A549 (cell line): Measurements from ENCODE around the gene CYP26A1.

Experiments used
- CEBPB ChIP-seq, 2 experiments: fragments of >200 bp in 1 of 2; sonication (Bioruptor Twin) in 1 of 2; formaldehyde crosslinking in 1 of 2; IDR thresholded peaks; 2 replicates each; pipeline ENCODE4 v1.6.1; 2012 to 2016
- CHD2 ChIP-seq: fragments of 150-350 bp; IDR thresholded peaks from 2 replicates; pipeline ENCODE4 v1.6.1; 2014; ENCODE audit warnings: low read length; ENCODE audit not compliant: partially characterized antibody
- CTCF ChIP-seq: fragments of >200 bp; sonication (Bioruptor Twin); formaldehyde crosslinking; IDR thresholded peaks from 3 replicates; pipeline ENCODE4 v1.5.1; 2016
- ELK1 ChIP-seq: fragments of 150-350 bp; IDR thresholded peaks from 2 replicates; pipeline ENCODE4 v1.6.1; 2014; ENCODE audit warnings: low read depth, mild to moderate bottlenecking, low read length
- HDAC2 ChIP-seq: fragments of 200-600 bp; sonication (generic); IDR thresholded peaks from 2 replicates; pipeline ENCODE4 v1.6.1; 2016
- HMGXB4 ChIP-seq: fragments of 250-450 bp; sonication (Bioruptor Pico); IDR thresholded peaks from 2 replicates; pipeline ENCODE4 v1.5.0; 2021; ENCODE audit warnings: mild to moderate bottlenecking, moderate library complexity, borderline replicate concordance
- HOXA7 ChIP-seq: fragments of 250-450 bp; sonication (Bioruptor Pico); IDR thresholded peaks from 2 replicates; pipeline ENCODE4 v1.5.0; 2020; ENCODE audit warnings: mild to moderate bottlenecking, moderate library complexity
- MAX ChIP-seq: IDR thresholded peaks from 2 replicates; pipeline ENCODE4 v1.6.1; 2012
- MAZ ChIP-seq: fragments of 150-350 bp; IDR thresholded peaks from 2 replicates; pipeline ENCODE4 v1.6.1; 2014; ENCODE audit warnings: antibody characterized with exemption, low read depth, low read length, borderline replicate concordance
- MYC ChIP-seq: IDR thresholded peaks from 2 replicates; pipeline ENCODE4 v1.6.1; 2012; ENCODE audit warnings: mild to moderate bottlenecking, inconsistent platforms, low read length, improper control_type of control experiment, borderline replicate concordance
- NFE2L2 ChIP-seq: fragments of 150-350 bp; conservative IDR thresholded peaks from 2 replicates; pipeline ENCODE4 v1.6.1; 2014; ENCODE audit warnings: low read length
- POLR2A ChIP-seq: IDR thresholded peaks from 2 replicates; pipeline ENCODE4 v1.6.1; 2012; ENCODE audit warnings: mild to moderate bottlenecking, low read length

- TF ChIP-seq HOXA7 (CRISPR knock-in tag) (no peak), CTCF (no peak), MAX (no peak), POLR2A (no peak), MYC (no peak), HDAC2 (no peak), HMGXB4 (CRISPR knock-in tag) (no peak), ELK1 (no peak), CHD2 (no peak), CEBPB (IDR thresholded peaks at IDR 0.05) (no peak), NFE2L2 (no peak), MAZ (no peak)
Measured at GRCh38 chr10:93069245-93069561, 4.5 kb upstream of the CYP26A1 start.
